HepG2 (cell line): ENCODE measurements around the gene KLHL30. TPM values are rescaled to one million over a fixed set of nuclear protein-coding genes. Genes with fewer than 3 reads are reported as not detected.
A peak's percentile ranks its signal among the peaks of the same experiment; 100 is the strongest.

Experiments
- ATAC-seq: fragments of 200-7000 bp; cut with Tn5 transposase; 3 replicates; pipeline ENCODE4 v1.9.1; 2020; ENCODE audit warnings: mild to moderate bottlenecking, moderate library complexity
- BruUV-seq: library from RNA; stranded (reverse); fragments of 400-500 nt; replicated peaks from 2 replicates; lab custom pipeline; 2021; lab: Mats Ljungman, UMichigan
- CTCF ChIA-PET: fragments of 300-600 bp; formaldehyde crosslinking; extraction: SDS; loops from one replicate; lab custom pipeline; 2021; ENCODE audit warnings: low total read pairs, inconsistent platforms, low intra/inter-chr PET ratio; lab: Yijun Ruan, JAX
- POLR2A ChIA-PET: fragments of 350-600 bp; sonication (Branson Sonifier 250); formaldehyde crosslinking; loops from one replicate; lab custom pipeline; 2020; ENCODE audit warnings: antibody characterized with exemption, inconsistent platforms; lab: Yijun Ruan, JAX
- DNase-seq: peaks from one replicate; pipeline ENCODE4 v3.0.0-alpha.2; 2015; ENCODE audit warnings: low spot score
- FAIRE-seq: peaks from 3 replicates; lab custom pipeline; 2011; peaks lifted over from hg19 to GRCh38; lab: Jason Lieb, UNC
- H2AFZ ChIP-seq: one replicate; pipeline ENCODE4 v1.6.1; 2011; ENCODE audit warnings: low read length, inconsistent platforms
- H3K27ac ChIP-seq: fragments of 300-600 bp; 3 replicates; pipeline ENCODE4 v1.8.0; 2011; ENCODE audit warnings: mixed run types, mild to moderate bottlenecking, mixed read lengths, low read length, inconsistent platforms; ENCODE audit not compliant: insufficient read depth; ENCODE audit errors: extremely low read length
- H3K27me3 ChIP-seq, 2 experiments: fragments of 200-600 bp in 1 of 2; 2 replicates in 1 of 2; 3 replicates in 1 of 2; pipeline versions ENCODE4 v1.6.0 to v1.8.0; 2011; ENCODE audit warnings: low read length in 2 of 2, mild to moderate bottlenecking in 2 of 2, moderate library complexity in 2 of 2, inconsistent platforms in 1 of 2; ENCODE audit not compliant: insufficient read depth in 2 of 2, control insufficient read depth in 1 of 2
- H3K36me3 ChIP-seq, 2 experiments: fragments of 200-600 bp in 1 of 2; replicated peaks in 1 of 2; 2 replicates in 1 of 2; 3 replicates in 1 of 2; pipeline versions ENCODE4 v1.5.1 to v1.8.0; 2011; ENCODE audit warnings: low read length in 2 of 2, inconsistent platforms in 1 of 2; ENCODE audit not compliant: insufficient read depth in 2 of 2, control insufficient read depth in 1 of 2
- H3K4me1 ChIP-seq: 2 replicates; pipeline ENCODE4 v1.5.1; 2012; ENCODE audit warnings: low read length, inconsistent platforms; ENCODE audit not compliant: insufficient read depth
- H3K4me2 ChIP-seq: 2 replicates; pipeline ENCODE4 v1.6.0; 2011; ENCODE audit warnings: low read depth, low read length, inconsistent platforms
- H3K4me3 ChIP-seq, 3 experiments: fragments of 200-600 bp in 1 of 3; sonication (generic), shearing (Covaris generic) in 1 of 3; replicated peaks in 1 of 3; 2 replicates each; pipeline ENCODE4 v1.5.1; 2011 to 2016; ENCODE audit warnings: low read length in 3 of 3, inconsistent platforms in 2 of 3, low read depth in 2 of 3, mild to moderate bottlenecking in 2 of 3, control low read depth in 1 of 3, mixed read lengths in 1 of 3; ENCODE audit not compliant: insufficient read depth in 1 of 3
- H3K79me2 ChIP-seq: one replicate; pipeline ENCODE4 v1.6.1; 2011; ENCODE audit warnings: low read length, inconsistent platforms; ENCODE audit not compliant: insufficient read depth
- H3K9ac ChIP-seq: 2 replicates; pipeline ENCODE4 v1.6.0; 2011; ENCODE audit warnings: mild to moderate bottlenecking, low read depth, low read length, inconsistent platforms; ENCODE audit not compliant: insufficient read depth
- H3K9me3 ChIP-seq: 2 replicates; pipeline ENCODE4 v1.5.1; 2012; ENCODE audit warnings: mild to moderate bottlenecking, low read length
- H4K20me1 ChIP-seq: 2 replicates; pipeline ENCODE4 v1.6.0; 2011; ENCODE audit warnings: inconsistent platforms, mild to moderate bottlenecking, low read length, moderate library complexity; ENCODE audit not compliant: insufficient read depth
- FOXP1 ChIP-seq, 2 experiments: fragments of 450-650 bp in 1 of 2; IDR thresholded peaks; 2 replicates each; pipeline ENCODE4 v1.6.1; 2017 to 2018; ENCODE audit warnings: antibody characterized with exemption in 1 of 2
- UBTF ChIP-seq: sonication (generic); formaldehyde crosslinking; IDR thresholded peaks from 2 replicates; pipeline ENCODE4 v1.4.0; 2020; ENCODE audit warnings: mild to moderate bottlenecking, missing genetic modification reagents
- ZNF451 ChIP-seq: sonication (generic); formaldehyde crosslinking; IDR thresholded peaks from 2 replicates; pipeline ENCODE4 v1.5.0; 2020; ENCODE audit warnings: mild to moderate bottlenecking, missing genetic modification reagents
- WGBS: methylation state at CpG from one replicate; pipeline ENCODE4 v1.1.6; 2017; ENCODE audit warnings: low lambda C conversion rate; 5-methylcytosine and 5-hydroxymethylcytosine counted together
- in situ Hi-C: cut with HindIII; loops from 2 replicates; pipeline ENCODE4 v1.10.0; 2017; ENCODE audit warnings: low pct_unique_long_range_greater_than_20kb; ENCODE audit not compliant: extremely low pct_ligation_motif_present
- intact Hi-C: fragments of 100-400 bp; cut with micrococcal nuclease; formaldehyde crosslinking; loops from one replicate; pipeline ENCODE4 v1.10.0; 2022; ENCODE audit not compliant: unreplicated experiment
- polyA plus RNA-seq, 8 experiments: library from polyadenylated mRNA; depleted of rRNA in 3 of 8; stranded (reverse) in 7 of 8; unstranded in 1 of 8; fragments of >200 nt; fragmentation: Illumina TruSeq in 4 of 8; extraction: Trizol in 4 of 8; gene quantifications; 2 replicates each; pipeline versions ENCODE4 v1.2.1 to v1.2.3, GENCODE V29; 2011 to 2016; ENCODE audit warnings: low read depth in 4 of 8, missing spikeins in 1 of 8, mixed read lengths in 1 of 8; ENCODE audit not compliant: insufficient read depth in 1 of 8
- total RNA-seq, 5 experiments: library from RNA; depleted of rRNA; stranded (reverse); fragments of >200 nt; fragmentation: Illumina TruSeq; extraction: Trizol; gene quantifications; 2 replicates each; pipeline ENCODE4 v1.2.3, GENCODE V29; 2016; ENCODE audit warnings: low read depth in 1 of 5

KLHL30 gene
- total and polyA plus RNA-seq, 2 of the 13 experiments (the other 11 are each of a cell fraction or from before 2014, with no cell fraction given) = 0.05 TPM; not detected in 1

GRCh38 chr2:238116298-238117198, 21.9 kb upstream of the KLHL30 start:
- no TSS peak for BruUV-seq
- Histone ChIP-seq H3K27me3 (peaks cover 0 to 40% of the 10 kb centered on the region in 2 experiments; a peak in 3 of 5 replicates), H3K4me1 (0 out of 2 replicates have a peak, but pooled peaks cover 11% of the 10 kb centered on the region), H3K9me3 (no peaks in the 10 kb centered on the region), H3K9ac (no peak overlapping the region), H3K36me3 (no peaks in the 10 kb centered on the region), H4K20me1 (no peaks in the 10 kb centered on the region), H3K4me3 (no peak overlapping the region), H3K79me2 (no peaks in the 10 kb centered on the region), H3K27ac (no peak overlapping the region), H2AFZ (no peak overlapping the region), H3K4me2 (no peak overlapping the region)
- no peak for DNase-seq
- FAIRE-seq = no peak
- TF ChIP-seq UBTF (0 out of 2 replicates have a peak, but pooled peaks have one; percentile 1), ZNF451 (CRISPR knock-in tag) (0 out of 2 replicates have a peak, but pooled peaks have one; percentile 31), FOXP1 (IDR thresholded peaks at IDR 0.05) (no peak), FOXP1 (CRISPR knock-in tag; IDR thresholded peaks at IDR 0.05) (no peak)
- no peak for ATAC-seq
- ChIA-PET CTCF (no interaction called here), POLR2A (interaction anchor here (0.9 kb wide), 1 partner anchor 10 kb away, joined by 3 read pairs; no protein-coding TSS in a partner anchor)
- intact Hi-C loops (no loop called here), in situ Hi-C loops (no loop called here)
- 38% methylated on average over 10 of the region's 21 CpGs for WGBS
